SK-N-SH treated with all-trans-retinoic acid at 6 μM for 48 hours (cell line): Measurements from ENCODE around the gene ZSCAN23.
A peak's percentile ranks its signal among the peaks of the same experiment; 100 is the strongest.

Experiments used
- ATAC-seq: fragments of 200-7000 bp; cut with Tn5 transposase; 3 replicates; pipeline ENCODE4 v1.9.1; 2020; ENCODE audit warnings: mild to moderate bottlenecking, moderate library complexity
- BACH2 ChIP-seq: fragments of 250-450 bp; sonication (Bioruptor Pico); IDR thresholded peaks from 2 replicates; pipeline ENCODE4 v1.9.0; 2021; ENCODE audit warnings: mild to moderate bottlenecking, borderline replicate concordance
- ESRRG ChIP-seq: fragments of 250-450 bp; sonication (Bioruptor Pico); IDR thresholded peaks from 2 replicates; pipeline ENCODE4 v1.6.1; 2021; ENCODE audit warnings: mild to moderate bottlenecking
- GLIS3 ChIP-seq: fragments of 250-450 bp; sonication (Bioruptor Pico); IDR thresholded peaks from 2 replicates; pipeline ENCODE4 v1.5.0; 2020; ENCODE audit warnings: mild to moderate bottlenecking, moderate library complexity
- PPARA ChIP-seq: fragments of 250-450 bp; sonication (Bioruptor Pico); IDR thresholded peaks from 2 replicates; pipeline ENCODE4 v1.5.0; 2020; ENCODE audit warnings: mild to moderate bottlenecking, borderline replicate concordance
- SNAI2 ChIP-seq: fragments of 250-450 bp; sonication (Bioruptor Pico); IDR thresholded peaks from 2 replicates; pipeline ENCODE4 v1.5.0; 2020; ENCODE audit warnings: mild to moderate bottlenecking, moderate library complexity
- TOX ChIP-seq: fragments of 250-450 bp; sonication (Bioruptor Pico); IDR thresholded peaks from 2 replicates; pipeline ENCODE4 v1.8.0; 2021; ENCODE audit warnings: mild to moderate bottlenecking, moderate library complexity, borderline replicate concordance
- ZFP30 ChIP-seq: fragments of 450-650 bp; formaldehyde crosslinking; IDR thresholded peaks from 2 replicates; pipeline ENCODE4 v1.5.0; 2022; ENCODE audit warnings: mild to moderate bottlenecking, moderate library complexity
- ZNF8 ChIP-seq: fragments of 450-650 bp; formaldehyde crosslinking; IDR thresholded peaks from 2 replicates; pipeline ENCODE4 v1.5.0; 2020; ENCODE audit warnings: mild to moderate bottlenecking, moderate library complexity
- TF ChIP-seq, protein P1 (sequence below): fragments of 250-450 bp; sonication (Bioruptor Pico); IDR thresholded peaks from 2 replicates; pipeline ENCODE4 v1.8.0; 2020; ENCODE audit warnings: mild to moderate bottlenecking, moderate library complexity, borderline replicate concordance
- TF ChIP-seq, protein P2 (sequence below): fragments of 250-450 bp; sonication (Bioruptor Pico); IDR thresholded peaks from 2 replicates; pipeline ENCODE4 v1.5.1; 2021; ENCODE audit warnings: mild to moderate bottlenecking, moderate library complexity
- TF ChIP-seq, protein P3 (sequence below): fragments of 250-450 bp; sonication (Bioruptor Pico); IDR thresholded peaks from 2 replicates; pipeline ENCODE4 v1.5.1; 2020; ENCODE audit warnings: low read depth, mild to moderate bottlenecking, moderate library complexity
- TF ChIP-seq, protein P4 (sequence below): fragments of 250-450 bp; sonication (Bioruptor Pico); IDR thresholded peaks from 2 replicates; pipeline ENCODE4 v1.5.0; 2020; ENCODE audit warnings: mild to moderate bottlenecking, moderate library complexity

The ZSCAN23 gene

DNA sequence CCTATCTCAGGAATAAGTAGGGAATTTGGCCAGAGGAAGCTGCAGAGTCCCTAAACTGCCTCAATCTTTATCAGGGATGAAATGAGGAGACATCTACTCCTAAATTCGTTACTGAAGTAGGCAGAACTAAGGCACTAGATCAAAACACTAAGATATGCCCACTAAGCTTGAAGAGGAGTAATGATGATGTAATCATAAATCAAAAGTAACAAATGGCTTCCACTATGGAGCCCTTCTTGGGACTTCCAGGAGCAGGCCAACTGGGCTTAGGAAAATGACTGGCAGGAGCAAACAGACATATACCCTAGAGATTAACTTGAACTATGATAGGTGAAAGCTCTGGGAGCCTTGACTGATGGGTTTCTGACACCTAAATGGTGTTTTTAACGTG, 59.2 kb downstream of the ZSCAN23 start:
- TF ChIP-seq BACH2 (CRISPR knock-in tag) (no peak), ESRRG (CRISPR knock-in tag) (no peak), PPARA (CRISPR knock-in tag) (no peak)
- no peak for ATAC-seq

DNA sequence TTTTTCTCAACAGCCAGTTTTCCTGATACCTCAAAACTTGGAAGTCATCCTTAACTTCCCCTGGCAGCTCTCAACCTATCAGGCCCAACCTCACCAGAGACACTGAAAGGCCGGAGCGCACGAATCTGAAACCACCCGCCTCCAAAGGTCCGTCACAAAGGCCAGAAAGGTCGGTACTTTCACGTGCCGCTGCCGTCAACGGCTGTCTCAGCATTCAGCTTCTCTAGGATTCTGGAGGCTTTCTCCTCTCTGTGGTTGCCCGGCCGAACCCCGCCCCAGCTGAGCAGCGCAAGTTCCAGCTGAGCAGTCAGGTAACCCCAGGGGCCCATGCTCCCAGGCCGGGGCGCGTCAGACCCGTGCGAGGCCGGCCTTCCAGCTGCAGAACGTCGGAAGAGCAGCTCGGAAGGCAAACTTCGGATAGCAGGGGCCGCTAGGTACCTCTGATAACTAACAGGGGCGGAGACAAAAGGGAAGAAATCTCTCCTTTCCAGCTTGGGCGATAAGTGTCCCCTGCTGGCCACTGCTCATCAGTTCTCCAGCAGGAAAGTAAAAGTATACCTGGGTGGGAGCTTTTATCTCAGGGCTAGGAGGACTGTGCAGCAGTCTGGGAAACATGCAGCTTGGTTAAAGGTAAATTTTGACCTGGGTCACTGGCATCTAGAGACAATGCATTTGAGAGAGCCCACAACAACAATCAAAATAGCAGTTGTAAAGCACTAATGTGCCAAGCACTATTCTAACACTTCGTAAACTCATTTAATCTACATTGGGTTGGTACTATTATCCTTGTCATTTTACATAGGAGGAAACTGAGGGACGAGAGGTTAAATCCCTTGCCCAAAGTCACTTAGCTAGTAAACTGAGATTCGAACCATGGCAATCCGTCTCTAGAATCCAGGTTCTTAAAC, 59.8 kb downstream of the ZSCAN23 start:
- peak; percentile 95 for ATAC-seq
- TF ChIP-seq, protein P1, sequence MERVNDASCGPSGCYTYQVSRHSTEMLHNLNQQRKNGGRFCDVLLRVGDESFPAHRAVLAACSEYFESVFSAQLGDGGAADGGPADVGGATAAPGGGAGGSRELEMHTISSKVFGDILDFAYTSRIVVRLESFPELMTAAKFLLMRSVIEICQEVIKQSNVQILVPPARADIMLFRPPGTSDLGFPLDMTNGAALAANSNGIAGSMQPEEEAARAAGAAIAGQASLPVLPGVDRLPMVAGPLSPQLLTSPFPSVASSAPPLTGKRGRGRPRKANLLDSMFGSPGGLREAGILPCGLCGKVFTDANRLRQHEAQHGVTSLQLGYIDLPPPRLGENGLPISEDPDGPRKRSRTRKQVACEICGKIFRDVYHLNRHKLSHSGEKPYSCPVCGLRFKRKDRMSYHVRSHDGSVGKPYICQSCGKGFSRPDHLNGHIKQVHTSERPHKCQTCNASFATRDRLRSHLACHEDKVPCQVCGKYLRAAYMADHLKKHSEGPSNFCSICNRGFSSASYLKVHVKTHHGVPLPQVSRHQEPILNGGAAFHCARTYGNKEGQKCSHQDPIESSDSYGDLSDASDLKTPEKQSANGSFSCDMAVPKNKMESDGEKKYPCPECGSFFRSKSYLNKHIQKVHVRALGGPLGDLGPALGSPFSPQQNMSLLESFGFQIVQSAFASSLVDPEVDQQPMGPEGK (CRISPR knock-in tag) = no peak
- TF ChIP-seq GLIS3 (CRISPR knock-in tag) (no peak), ZNF8 (CRISPR knock-in tag) (no peak), TOX (CRISPR knock-in tag) (no peak), SNAI2 (no peak), ZFP30 (no peak)
- TF ChIP-seq, protein P2, sequence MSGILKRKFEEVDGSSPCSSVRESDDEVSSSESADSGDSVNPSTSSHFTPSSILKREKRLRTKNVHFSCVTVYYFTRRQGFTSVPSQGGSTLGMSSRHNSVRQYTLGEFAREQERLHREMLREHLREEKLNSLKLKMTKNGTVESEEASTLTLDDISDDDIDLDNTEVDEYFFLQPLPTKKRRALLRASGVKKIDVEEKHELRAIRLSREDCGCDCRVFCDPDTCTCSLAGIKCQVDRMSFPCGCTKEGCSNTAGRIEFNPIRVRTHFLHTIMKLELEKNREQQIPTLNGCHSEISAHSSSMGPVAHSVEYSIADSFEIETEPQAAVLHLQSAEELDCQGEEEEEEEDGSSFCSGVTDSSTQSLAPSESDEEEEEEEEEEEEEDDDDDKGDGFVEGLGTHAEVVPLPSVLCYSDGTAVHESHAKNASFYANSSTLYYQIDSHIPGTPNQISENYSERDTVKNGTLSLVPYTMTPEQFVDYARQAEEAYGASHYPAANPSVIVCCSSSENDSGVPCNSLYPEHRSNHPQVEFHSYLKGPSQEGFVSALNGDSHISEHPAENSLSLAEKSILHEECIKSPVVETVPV (CRISPR knock-in tag) = no peak
- TF ChIP-seq, protein P3, sequence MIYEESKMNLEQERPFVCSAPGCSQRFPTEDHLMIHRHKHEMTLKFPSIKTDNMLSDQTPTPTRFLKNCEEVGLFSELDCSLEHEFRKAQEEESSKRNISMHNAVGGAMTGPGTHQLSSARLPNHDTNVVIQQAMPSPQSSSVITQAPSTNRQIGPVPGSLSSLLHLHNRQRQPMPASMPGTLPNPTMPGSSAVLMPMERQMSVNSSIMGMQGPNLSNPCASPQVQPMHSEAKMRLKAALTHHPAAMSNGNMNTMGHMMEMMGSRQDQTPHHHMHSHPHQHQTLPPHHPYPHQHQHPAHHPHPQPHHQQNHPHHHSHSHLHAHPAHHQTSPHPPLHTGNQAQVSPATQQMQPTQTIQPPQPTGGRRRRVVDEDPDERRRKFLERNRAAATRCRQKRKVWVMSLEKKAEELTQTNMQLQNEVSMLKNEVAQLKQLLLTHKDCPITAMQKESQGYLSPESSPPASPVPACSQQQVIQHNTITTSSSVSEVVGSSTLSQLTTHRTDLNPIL = no peak
- TF ChIP-seq, protein P4, sequence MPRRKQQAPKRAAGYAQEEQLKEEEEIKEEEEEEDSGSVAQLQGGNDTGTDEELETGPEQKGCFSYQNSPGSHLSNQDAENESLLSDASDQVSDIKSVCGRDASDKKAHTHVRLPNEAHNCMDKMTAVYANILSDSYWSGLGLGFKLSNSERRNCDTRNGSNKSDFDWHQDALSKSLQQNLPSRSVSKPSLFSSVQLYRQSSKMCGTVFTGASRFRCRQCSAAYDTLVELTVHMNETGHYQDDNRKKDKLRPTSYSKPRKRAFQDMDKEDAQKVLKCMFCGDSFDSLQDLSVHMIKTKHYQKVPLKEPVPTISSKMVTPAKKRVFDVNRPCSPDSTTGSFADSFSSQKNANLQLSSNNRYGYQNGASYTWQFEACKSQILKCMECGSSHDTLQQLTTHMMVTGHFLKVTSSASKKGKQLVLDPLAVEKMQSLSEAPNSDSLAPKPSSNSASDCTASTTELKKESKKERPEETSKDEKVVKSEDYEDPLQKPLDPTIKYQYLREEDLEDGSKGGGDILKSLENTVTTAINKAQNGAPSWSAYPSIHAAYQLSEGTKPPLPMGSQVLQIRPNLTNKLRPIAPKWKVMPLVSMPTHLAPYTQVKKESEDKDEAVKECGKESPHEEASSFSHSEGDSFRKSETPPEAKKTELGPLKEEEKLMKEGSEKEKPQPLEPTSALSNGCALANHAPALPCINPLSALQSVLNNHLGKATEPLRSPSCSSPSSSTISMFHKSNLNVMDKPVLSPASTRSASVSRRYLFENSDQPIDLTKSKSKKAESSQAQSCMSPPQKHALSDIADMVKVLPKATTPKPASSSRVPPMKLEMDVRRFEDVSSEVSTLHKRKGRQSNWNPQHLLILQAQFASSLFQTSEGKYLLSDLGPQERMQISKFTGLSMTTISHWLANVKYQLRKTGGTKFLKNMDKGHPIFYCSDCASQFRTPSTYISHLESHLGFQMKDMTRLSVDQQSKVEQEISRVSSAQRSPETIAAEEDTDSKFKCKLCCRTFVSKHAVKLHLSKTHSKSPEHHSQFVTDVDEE (CRISPR knock-in tag) = no peak
- TF ChIP-seq, all 23 proteins: peak for 0
